Skin of body (tissue), 2 donors: ENCODE measurements around the gene OVCH1. TPM values are rescaled to one million over a fixed set of nuclear protein-coding genes. Genes with fewer than 3 reads are reported as not detected.

Experiments used
- DNase-seq: peaks from one replicate; lab custom pipeline; 2025; lab: John Stamatoyannopoulos, UW
- total RNA-seq: library from RNA; depleted of rRNA; stranded (reverse); fragments of >200 nt; gene quantifications from one replicate; pipeline ENCODE4 v1.2.3, GENCODE V29; 2014

Gene OVCH1, protein sequence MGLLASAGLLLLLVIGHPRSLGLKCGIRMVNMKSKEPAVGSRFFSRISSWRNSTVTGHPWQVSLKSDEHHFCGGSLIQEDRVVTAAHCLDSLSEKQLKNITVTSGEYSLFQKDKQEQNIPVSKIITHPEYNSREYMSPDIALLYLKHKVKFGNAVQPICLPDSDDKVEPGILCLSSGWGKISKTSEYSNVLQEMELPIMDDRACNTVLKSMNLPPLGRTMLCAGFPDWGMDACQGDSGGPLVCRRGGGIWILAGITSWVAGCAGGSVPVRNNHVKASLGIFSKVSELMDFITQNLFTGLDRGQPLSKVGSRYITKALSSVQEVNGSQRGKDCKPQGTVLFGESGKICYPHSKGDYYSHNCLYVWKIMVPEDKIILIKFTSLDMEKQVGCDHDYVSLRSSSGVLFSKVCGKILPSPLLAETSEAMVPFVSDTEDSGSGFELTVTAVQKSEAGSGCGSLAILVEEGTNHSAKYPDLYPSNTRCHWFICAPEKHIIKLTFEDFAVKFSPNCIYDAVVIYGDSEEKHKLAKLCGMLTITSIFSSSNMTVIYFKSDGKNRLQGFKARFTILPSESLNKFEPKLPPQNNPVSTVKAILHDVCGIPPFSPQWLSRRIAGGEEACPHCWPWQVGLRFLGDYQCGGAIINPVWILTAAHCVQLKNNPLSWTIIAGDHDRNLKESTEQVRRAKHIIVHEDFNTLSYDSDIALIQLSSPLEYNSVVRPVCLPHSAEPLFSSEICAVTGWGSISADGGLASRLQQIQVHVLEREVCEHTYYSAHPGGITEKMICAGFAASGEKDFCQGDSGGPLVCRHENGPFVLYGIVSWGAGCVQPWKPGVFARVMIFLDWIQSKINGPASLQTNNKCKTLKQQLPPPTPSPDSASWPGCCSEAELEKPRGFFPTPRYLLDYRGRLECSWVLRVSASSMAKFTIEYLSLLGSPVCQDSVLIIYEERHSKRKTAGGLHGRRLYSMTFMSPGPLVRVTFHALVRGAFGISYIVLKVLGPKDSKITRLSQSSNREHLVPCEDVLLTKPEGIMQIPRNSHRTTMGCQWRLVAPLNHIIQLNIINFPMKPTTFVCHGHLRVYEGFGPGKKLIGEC
- total RNA-seq, result 0.30 TPM

DNA sequence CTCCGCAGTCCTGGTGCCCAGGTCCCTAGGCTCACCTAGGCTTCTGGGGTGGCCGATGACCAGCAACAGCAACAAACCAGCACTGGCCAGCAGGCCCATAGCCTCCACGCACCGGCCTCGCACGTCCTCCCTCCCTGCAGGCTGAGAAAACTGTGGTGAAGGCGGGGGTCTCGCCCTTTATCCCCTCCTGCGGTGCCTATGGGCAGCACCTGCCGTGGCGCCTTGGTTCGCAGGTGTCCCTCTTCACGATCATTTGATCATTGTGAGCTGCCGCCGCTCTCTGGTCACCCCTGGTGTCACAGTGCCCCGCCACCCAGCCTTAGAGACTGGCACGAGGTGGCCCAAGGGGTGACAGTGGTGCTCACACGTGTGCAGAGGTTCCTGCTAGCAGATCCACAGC, at the start of gene OVCH1:
OVCH1 (minus strand) TSS at position 99 of the 400 bp plus-strand sequence; CDS start at position 99, 0 bp downstream.
- no peak for DNase-seq

DNA sequence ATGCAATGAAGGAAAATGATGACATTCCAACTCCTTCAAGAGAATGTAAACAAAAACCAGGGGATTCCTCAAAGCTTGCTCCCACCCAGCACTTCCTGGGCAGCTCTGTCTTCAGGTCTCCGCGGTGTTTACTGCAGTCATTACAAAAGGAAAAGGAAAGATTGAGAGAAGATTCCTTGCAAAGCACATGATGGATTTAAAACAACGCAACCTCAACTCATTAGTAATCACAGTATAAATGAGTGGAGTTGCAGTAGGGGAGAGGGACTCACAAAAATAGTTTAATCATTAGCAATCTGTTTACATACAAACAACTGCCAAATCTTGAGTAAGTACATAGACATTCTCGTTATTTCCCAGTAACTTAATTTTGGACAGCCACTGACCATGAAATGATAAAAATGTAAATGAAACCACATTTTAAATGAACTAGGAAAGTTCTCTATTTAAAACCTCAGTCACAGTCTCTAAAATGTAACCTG, 49.7 kb upstream of the OVCH1 start:
- peak; percentile 23 for DNase-seq

DNA sequence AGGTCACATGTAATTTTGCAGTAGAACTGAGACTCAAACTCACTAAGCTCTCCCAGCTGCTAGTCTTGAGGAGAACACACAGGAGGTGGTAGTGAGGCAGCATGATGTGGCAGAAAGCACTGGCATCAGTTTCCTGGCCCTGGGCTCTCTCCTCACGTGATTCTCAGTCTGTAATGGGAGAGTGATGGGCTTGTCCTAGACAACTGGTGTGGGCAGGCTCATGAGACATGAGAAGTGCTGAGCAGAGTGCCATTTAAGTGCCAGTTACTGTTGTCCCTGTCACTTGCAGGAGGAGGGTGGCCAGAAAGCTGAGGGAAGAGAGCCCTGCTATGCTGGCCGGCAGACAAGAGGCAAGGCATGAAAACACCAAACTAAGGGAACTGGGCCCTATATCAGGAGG, 48.5 kb upstream of the OVCH1 start:
- DNase-seq, result no peak

DNA sequence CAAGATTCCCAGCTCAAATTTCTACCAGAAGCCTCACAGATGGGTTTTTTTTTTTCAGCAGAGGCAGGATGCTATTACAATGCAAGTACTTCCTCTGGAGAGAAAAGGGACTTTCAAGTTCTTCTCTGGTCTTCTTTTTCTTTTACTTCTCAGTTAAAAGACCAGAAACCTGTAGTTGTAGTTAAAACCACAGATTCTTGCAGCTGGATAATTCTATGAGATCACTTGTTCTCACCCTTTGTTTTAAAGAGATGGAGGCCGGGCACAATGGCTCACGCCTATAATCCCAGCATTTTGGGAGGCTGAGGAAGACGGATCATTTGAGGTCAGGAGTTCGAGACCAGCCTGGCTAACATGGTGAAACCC, 47.6 kb upstream of the OVCH1 start:
- no peak for DNase-seq

DNA sequence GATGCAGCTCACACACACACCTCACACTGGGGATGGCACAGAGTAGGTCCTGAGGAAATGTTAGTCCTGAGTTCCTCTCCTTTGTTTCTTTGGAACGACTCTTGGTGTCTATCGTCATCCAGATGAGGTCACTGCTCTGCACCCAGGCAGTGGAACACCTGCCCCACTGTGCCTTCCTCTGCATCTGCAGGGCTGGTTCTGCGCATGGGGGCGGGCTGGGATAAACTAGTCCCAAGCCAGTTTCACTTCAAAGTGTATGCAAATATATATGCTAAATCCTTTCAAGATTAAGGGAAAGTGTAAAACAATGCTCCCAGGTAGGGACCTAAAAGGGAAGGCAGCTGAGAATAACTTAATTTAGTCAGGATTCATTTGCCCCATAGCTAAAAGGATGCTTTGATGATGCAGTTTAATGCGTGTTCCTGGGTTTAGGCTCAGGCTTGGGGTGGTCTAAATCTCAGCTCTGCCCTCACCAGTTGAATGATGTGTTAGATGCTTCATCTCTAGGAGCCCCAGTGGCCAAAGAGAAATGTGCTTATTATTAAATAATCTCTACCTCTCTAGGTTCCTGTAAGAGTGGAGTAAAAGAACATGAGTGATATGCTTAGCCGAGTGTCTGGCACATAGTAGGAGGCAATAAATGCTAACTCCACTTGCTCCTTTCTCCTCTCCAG, 47.1 kb upstream of the OVCH1 start:
- no peak for DNase-seq

DNA sequence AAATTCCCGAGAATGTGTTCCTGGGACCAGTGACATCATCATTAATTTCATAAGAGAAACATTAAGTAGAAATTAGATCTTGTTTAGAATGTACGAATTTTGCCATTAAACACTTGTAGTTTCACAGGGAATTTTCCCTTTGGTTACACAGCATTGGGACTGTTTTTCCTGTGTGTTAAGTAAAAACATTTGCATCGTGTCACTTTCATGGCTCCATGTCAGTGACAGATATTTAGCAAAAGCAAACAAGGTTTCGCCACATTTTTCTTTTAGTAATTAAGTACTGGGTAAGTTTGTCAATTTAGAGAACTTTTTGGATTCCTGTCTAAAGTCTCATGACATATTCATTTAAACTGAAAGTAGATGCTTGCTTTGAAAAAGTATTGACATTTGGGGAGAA, 45.5 kb upstream of the OVCH1 start:
- peak; percentile 15 for DNase-seq

DNA sequence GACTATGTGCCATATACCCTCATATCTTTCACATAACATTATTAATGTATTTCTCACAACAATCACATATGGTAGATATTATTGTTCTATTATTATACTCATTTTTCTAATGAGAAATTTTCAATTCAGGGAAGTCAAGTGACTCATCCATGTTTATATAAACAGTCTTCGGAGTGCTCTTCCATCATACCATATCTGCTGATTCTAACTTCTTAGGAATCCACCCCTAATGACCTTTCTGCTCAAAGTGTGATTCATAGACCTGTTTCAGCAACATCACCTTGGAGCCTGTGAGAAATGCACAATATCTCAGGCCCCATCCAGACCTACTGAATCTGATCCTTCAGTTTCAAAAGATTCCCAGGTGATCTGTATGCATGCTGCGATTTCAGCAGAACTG, 39.8 kb upstream of the OVCH1 start:
- DNase-seq, result no peak

DNA sequence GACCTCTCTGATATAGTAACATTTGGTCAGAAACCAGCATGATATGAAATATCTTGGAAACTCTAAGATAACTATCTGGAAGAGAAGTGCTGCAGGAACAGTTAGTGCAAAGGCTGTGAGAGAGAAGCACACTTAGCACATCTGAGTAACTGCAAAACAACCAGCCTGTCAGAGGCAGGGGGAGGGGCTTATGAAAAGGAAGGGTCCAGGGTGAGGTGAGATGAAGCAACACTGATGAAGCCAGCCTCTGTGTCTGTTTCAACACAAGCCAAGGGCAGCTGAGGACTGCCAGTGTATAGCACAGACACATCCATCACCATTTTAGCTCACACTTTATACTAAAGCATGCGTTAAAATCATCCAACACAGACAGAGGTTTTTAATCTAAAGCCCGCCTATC, 37.4 kb upstream of the OVCH1 start:
- DNase-seq, result no peak

DNA sequence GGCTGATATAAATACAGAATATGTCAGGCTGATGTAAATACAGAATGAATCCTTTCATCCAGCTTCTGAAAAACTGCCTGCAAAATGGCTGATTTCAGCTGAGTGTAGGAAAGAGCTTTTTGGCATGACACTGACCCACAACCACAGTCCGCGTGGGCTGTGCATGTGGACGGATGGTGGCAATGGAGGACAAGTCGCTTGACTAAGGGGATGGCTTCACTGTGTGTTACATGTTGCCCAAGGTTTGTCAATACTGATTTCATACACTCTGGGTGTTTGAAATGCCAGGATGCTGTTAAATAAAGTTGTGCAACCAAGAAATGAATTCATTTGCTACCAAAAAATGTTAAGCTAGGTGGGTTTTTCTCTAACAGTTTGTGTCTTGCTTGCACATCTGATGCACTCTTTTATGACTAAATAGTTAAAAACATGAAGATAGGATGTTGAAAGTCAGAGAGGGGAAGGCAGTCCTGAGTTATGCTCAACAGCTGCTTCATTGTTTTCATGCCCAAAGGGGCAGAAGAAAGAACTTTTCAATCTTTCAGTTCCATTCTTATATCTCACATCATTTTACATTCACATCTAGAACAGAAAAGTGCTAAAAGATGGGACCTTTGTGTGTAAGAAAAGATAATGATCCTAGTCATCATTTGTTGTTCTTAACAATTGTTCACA, 36.5 kb upstream of the OVCH1 start:
- no peak for DNase-seq

DNA sequence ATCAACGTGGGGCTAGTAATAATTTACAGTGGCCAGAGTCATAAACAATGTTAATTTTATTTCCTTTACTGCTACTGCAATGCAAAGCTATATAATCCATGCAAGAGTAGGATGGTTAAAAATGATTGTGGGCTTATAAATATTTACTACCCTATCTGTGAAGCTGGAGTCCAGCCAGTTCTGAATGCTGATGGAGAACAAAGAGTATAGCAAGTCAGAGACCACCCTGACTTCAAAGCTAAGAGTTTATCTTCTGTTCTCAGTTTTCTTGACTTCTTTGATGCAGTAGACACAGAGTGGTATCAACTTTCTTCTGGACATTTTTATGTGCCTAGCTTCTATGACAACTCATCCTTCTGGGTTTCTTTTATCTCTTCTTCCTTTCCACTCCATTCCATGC, 34.0 kb upstream of the OVCH1 start:
- DNase-seq, result no peak

DNA sequence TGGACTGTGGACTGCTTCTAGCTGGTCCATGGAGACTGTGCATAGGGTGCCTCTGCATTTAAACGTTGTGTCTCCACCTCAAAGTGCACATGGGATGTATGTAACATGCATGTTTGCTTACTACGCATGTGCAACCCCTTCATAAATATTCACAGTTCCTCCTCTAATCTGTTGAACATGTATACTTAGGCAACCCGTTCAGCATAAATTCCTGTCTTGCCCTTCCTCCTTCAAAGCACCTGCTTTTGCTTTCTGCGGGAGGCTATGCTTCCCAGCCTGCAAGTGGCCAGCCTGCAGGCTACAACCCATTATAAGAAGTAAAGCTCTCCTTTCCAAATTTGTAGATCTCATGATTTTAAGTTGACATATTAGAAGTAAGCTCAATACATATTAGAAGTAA, 33.0 kb upstream of the OVCH1 start:
- DNase-seq, result no peak

DNA sequence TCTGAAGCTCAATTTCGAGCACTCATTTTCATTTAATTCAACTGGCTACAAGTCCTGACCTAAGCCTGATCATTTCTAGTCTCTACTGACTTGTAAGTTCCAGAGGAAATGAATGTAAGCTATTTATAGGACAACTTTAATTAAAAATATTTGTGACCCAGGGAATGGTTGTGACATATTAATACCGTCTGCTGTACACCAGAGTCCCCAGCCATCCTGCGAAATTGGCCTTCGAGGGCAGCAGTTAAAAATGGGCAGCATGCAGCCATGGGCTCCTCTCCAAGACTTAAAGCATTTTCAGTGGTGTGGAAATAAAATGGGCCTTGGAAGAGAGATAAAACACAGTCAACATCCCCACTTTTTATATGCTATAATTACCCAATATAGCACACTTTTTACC, 30.7 kb upstream of the OVCH1 start:
- DNase-seq, result no peak

DNA sequence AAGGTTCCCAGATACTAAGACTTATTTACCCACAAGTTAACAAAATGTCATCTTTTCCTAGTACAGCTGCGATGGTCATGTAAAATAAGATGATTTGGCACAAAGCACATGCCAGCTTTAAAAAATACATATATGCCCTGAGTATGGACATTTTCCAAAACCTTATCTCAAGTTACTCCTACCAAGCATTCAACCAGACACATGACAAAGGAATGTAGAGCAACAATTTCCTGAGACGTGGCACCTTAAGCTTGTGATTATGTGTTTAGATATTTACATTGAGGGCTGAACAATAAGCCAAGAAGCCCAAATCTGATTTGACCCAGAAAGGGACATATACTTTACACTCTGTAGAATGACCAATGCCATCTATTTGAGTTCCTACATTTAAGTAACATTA, 24.5 kb upstream of the OVCH1 start:
- no peak for DNase-seq

DNA sequence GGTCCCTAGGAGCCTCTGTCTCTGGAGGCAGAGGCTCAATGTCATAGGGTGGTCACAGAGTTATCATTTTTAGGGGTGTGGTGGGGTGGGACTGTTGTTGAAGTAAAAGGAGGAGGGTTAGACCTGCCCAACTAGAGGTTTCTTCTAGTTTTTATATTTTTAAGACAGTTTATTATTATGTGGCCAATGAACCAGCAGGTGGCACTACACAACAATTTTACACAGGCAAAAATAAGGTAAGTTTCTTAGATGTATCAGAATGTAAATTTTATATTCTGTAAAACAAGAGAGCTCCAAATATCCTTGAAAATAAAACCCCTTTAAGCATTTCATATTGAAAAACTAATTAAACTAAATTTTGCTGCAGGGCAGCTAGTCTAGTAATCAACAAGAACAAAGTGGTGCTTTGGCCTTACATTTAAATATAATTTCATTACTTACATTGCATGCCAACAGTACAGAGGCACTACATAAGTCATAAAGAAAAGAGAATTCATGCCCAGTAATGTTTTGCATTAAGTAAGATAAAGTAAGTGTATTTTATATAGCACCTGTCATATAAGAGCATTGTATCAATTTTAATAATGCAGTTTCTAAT, 22.2 kb upstream of the OVCH1 start:
- DNase-seq, result no peak

DNA sequence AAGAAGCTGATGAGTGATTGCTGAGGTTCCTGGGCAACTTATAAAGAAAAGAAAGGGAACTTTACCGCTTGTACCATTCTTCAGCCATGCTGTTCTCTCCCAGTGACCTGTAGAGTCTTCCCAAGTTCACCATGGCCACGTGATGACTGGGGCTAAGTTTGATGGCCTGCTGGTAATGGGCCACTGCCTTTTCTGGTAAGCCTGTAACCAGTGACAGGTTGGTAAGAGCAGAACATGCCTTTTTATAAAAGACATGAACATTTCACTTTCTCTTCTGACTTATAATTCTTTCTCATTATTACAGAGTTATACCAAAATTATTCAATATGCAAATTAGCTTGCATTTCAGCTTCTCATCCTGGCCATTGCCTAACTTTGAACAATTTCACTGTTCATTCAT, 20.9 kb upstream of the OVCH1 start:
- DNase-seq, result no peak

DNA sequence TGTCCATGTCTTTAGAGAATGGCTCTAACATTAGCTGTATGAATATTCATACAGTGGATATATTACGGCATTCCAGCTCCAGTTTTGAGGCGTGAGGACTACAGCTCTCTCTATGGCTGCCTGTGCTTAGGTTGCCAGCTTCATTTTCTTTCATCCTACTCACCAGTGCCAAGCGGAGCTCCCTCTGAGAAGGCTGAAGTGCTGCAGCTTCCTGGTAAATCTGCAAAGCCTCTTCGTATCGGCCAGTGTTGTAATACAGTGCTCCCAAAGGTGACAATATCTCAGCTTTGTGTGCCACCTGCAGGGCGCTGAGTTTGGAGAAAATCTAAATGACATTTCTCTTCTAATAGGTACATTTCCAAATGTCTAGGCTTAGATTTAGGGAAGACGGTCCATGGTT, 19.8 kb upstream of the OVCH1 start:
- no peak for DNase-seq

DNA sequence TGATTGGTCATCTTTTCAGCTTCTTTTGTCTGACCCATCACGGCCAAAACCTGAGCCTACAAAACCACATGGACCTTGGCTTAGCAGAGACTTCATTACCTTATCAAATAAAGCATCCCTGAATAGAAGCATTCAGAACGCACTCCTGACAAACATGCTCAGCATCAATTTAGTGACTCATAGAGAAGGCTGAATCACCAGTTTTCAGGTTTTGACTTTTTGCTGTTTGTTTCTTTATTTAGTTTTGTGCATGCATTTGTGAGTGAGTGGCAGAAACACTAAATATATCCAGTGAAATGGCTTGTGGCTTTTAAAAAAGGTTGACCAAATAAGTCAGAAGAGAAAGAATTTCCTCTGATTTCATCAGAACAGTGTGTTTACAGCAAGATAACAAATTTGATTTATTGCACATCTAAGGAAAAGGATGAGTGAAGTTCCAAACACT, 19.0 kb upstream of the OVCH1 start:
- no peak for DNase-seq

DNA sequence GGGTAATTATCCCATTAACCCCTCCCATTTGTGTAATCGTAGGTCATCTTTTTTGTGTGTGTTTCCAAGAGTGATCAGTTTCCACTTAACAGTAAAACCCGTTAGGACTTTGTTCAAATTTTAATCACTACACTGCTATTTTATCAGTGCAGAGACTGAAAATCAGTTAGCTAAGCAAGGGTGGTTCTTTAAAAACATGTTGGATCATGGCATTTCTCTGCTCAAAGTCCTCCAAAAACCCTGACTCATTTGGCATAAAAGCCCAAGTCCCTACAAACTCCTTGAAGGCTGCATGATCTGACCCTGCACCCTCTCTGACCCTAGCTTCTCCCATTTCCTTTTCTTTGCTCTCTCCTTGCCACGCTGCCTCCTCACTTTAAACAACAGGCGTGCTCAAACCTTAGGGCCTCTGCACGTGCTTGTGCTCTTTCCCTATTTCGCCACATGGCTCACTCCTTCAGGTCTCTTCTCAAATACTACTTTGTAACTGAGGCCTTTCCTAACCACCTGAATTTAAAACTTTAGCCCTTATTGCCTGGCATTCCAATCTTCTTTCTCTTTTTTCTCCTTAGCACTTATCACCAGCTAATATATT, 13.2 kb upstream of the OVCH1 start:
- no peak for DNase-seq

DNA sequence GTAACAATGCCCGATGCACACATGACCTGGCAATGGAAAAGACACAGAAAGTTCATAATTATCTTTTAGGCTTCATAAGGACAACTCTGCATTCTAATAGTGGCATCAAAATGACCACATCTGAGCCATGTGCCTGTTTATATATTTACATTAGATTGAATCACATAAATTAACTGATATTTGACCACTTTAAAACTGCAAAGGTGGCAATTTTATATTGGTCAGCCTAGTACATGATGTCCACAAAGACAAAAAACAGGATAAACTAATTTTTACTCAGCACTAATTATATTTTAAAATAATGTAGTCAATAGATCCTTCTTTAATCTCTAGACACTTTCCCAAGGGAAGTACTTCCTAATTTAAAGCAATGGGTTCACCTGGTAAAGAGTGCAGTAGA, 12.0 kb upstream of the OVCH1 start:
- no peak for DNase-seq

DNA sequence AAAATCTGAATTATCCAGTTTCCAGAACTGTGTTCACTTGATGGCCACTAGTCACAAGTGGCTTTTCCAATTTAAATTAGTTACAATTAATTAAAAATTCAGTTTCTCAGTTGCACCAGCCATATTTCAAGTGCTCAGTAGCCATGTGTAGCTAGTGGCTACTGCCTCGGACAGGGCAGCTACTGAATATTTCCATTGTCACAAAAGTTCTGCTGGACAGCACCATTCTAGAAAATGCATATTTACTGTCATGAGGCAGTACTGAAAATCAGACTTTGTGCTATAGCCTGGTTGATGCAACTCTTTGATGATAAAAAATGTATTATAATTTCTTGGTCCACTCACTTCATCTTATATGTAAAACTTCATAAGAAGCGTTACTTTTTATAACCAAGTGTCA, 11.5 kb upstream of the OVCH1 start:
- DNase-seq, result no peak
